Endothelial cell of umbilical vein (primary cell): Measurements from ENCODE around the gene PLCD4. TPM values are rescaled to one million over a fixed set of nuclear protein-coding genes. Genes with fewer than 3 reads are reported as not detected.

ENCODE experiments used
- BruUV-seq: library from RNA; stranded (reverse); fragments of 400-500 nt; replicated peaks from 2 replicates; lab custom pipeline; 2021; lab: Mats Ljungman, UMichigan
- CTCF ChIA-PET: fragments of 300-600, 350-600 bp; sonication (Branson Sonifier 250); formaldehyde crosslinking; loops from one replicate; lab custom pipeline; 2021; ENCODE audit warnings: antibody characterized with exemption, inconsistent platforms; lab: Charles Lee
- POLR2A ChIA-PET: fragments of 300-600, 350-600 bp; sonication (Branson Sonifier 250); formaldehyde crosslinking; loops from one replicate; lab custom pipeline; 2021; ENCODE audit warnings: antibody characterized with exemption, inconsistent platforms; lab: Charles Lee
- DNase-seq: peaks from one replicate; pipeline ENCODE4 v3.0.0-alpha.2; 2011; ENCODE audit warnings: low read depth, low spot score
- FAIRE-seq: peaks from 2 replicates; lab custom pipeline; 2011; peaks lifted over from hg19 to GRCh38; lab: Jason Lieb, UNC
- H2AFZ ChIP-seq: 2 replicates; pipeline ENCODE4 v1.6.0; 2012; ENCODE audit warnings: low read depth, low read length, control low read depth, inconsistent platforms
- H3K27ac ChIP-seq: 2 replicates; pipeline ENCODE4 v1.5.1; 2011; ENCODE audit warnings: low read depth, mild to moderate bottlenecking, control low read depth, low read length, moderate library complexity; ENCODE audit not compliant: insufficient read depth
- H3K27me3 ChIP-seq, 2 experiments: 2 replicates each; pipeline versions ENCODE4 v1.6.0 to v1.6.1; 2011; ENCODE audit warnings: low read length in 2 of 2, mixed read lengths in 1 of 2; ENCODE audit not compliant: control insufficient read depth in 2 of 2, insufficient read depth in 2 of 2
- H3K36me3 ChIP-seq, 2 experiments: 2 replicates in 1 of 2; 3 replicates in 1 of 2; pipeline ENCODE4 v1.5.1; 2011; ENCODE audit warnings: low read length in 2 of 2, mild to moderate bottlenecking in 1 of 2, moderate library complexity in 1 of 2; ENCODE audit not compliant: control insufficient read depth in 2 of 2, insufficient read depth in 2 of 2; ENCODE audit errors: extremely low read depth in 1 of 2
- H3K4me1 ChIP-seq: 3 replicates; pipeline ENCODE4 v1.5.1; 2011; ENCODE audit warnings: mild to moderate bottlenecking, low read length; ENCODE audit not compliant: control insufficient read depth, insufficient read depth; ENCODE audit errors: extremely low read depth
- H3K4me2 ChIP-seq: 2 replicates; pipeline ENCODE4 v1.6.1; 2011; ENCODE audit warnings: low read length, control low read depth, mixed read lengths; ENCODE audit not compliant: insufficient read depth
- H3K4me3 ChIP-seq, 3 experiments: fragments of 200-600 bp in 1 of 3; sonication (generic), shearing (Covaris generic) in 1 of 3; replicated peaks in 1 of 3; 2 replicates each; pipeline ENCODE4 v1.5.1; 2011 to 2016; ENCODE audit warnings: control low read depth in 3 of 3, low read length in 3 of 3, mild to moderate bottlenecking in 2 of 3, inconsistent platforms in 1 of 3, low read depth in 1 of 3, moderate library complexity in 1 of 3; ENCODE audit not compliant: insufficient read depth in 1 of 3
- H3K79me2 ChIP-seq: 2 replicates; pipeline ENCODE4 v1.6.0; 2012; ENCODE audit warnings: low read length, inconsistent platforms; ENCODE audit not compliant: control insufficient read depth, insufficient read depth
- H3K9ac ChIP-seq: replicated peaks from 2 replicates; pipeline ENCODE3; 2011; ENCODE audit warnings: low read length, control low read depth; ENCODE audit not compliant: insufficient read depth; ENCODE audit errors: extremely low read depth
- H3K9me1 ChIP-seq: replicated peaks from 3 replicates; pipeline ENCODE4 v1.6.0; 2011; ENCODE audit warnings: mild to moderate bottlenecking, low read length; ENCODE audit not compliant: control insufficient read depth, insufficient read depth; ENCODE audit errors: extremely low read depth
- H3K9me3 ChIP-seq: replicated peaks from 2 replicates; pipeline ENCODE4 v1.5.1; 2012; ENCODE audit warnings: low read length, inconsistent platforms; ENCODE audit not compliant: control insufficient read depth, insufficient read depth
- H4K20me1 ChIP-seq: replicated peaks from 2 replicates; pipeline ENCODE3; 2011; ENCODE audit warnings: mild to moderate bottlenecking, low read length; ENCODE audit not compliant: control insufficient read depth, insufficient read depth; ENCODE audit errors: extremely low read depth
- CTCF ChIP-seq, 2 donors: IDR thresholded peaks; 1 replicate in 1 of 2; 2 replicates in 1 of 2; pipeline ENCODE4 v1.5.1; 2011; ENCODE audit warnings: low read length in 2 of 2, mild to moderate bottlenecking in 2 of 2, moderate library complexity in 2 of 2, control low read depth in 1 of 2, inconsistent platforms in 1 of 2, low read depth in 1 of 2; ENCODE audit not compliant: insufficient read depth in 1 of 2; ENCODE audit errors: extremely low read depth in 1 of 2
- EZH2 ChIP-seq: IDR thresholded peaks from 2 replicates; pipeline ENCODE4 v1.6.1; 2012; ENCODE audit warnings: borderline replicate concordance, low read depth, mild to moderate bottlenecking, moderate library complexity, low read length, inconsistent platforms; ENCODE audit not compliant: severe bottlenecking
- FOS ChIP-seq: IDR thresholded peaks from 2 replicates; pipeline ENCODE4 v1.6.1; 2011; ENCODE audit warnings: mild to moderate bottlenecking, low read length, moderate library complexity, borderline replicate concordance; ENCODE audit not compliant: insufficient read depth
- GATA2 ChIP-seq: IDR thresholded peaks from 2 replicates; pipeline ENCODE4 v1.7.0; 2011; ENCODE audit warnings: low read depth, mild to moderate bottlenecking, moderate library complexity, mixed read lengths, low read length; ENCODE audit not compliant: insufficient read length, insufficient read depth
- JUN ChIP-seq: IDR thresholded peaks from 2 replicates; pipeline ENCODE4 v1.6.1; 2011; ENCODE audit warnings: borderline replicate concordance, low read depth; ENCODE audit not compliant: insufficient read length, insufficient read depth
- MYC ChIP-seq: IDR thresholded peaks from one replicate; pipeline ENCODE4 v1.6.1; 2011; ENCODE audit warnings: mild to moderate bottlenecking, low read depth, low read length
- POLR2A ChIP-seq: IDR thresholded peaks from 2 replicates; pipeline ENCODE4 v1.6.1; 2012; ENCODE audit warnings: low read depth, mild to moderate bottlenecking, control low read depth, low read length
- POLR2AphosphoS5 ChIP-seq: IDR thresholded peaks from 2 replicates; pipeline ENCODE4 v1.6.1; 2012; ENCODE audit warnings: low read depth, mild to moderate bottlenecking, control low read depth, low read length, moderate library complexity; ENCODE audit not compliant: insufficient read depth
- dilution Hi-C: fragments of 300-500 bp; cut with MboI; formaldehyde crosslinking; loops from one replicate; pipeline ENCODE4 v1.15.0; 2019; ENCODE audit warnings: low sequenced_read_pairs; ENCODE audit not compliant: extremely low pct_ligation_motif_present
- intact Hi-C: fragments of 100-400 bp; cut with micrococcal nuclease; formaldehyde crosslinking; loops from one replicate; pipeline ENCODE4 v1.10.0; 2022
- polyA plus RNA-seq, 4 experiments: library from polyadenylated mRNA; depleted of rRNA in 3 of 4; stranded (reverse) in 3 of 4; unstranded in 1 of 4; fragments of >200 nt; gene quantifications; 2 replicates each; pipeline versions ENCODE4 v1.2.1 to v1.2.3, GENCODE V29; 2011 to 2012; ENCODE audit warnings: missing spikeins in 1 of 4
- total RNA-seq: library from RNA; stranded (reverse); gene quantifications from 2 replicates; pipeline ENCODE4 v1.2.3, GENCODE V29; 2021
- TF ChIP-seq, protein P1 (sequence below): IDR thresholded peaks from 2 replicates; pipeline ENCODE4 v1.6.1; 2011; ENCODE audit not compliant: insufficient read depth, insufficient read length

Gene PLCD4
- total and polyA plus RNA-seq, 2 donors (not counting 3 experiments of a cell fraction or from before 2014, with no cell fraction given): 2.2 to 3.1 TPM

- TF ChIP-seq GATA2 (no peak), JUN (no peak), EZH2 (no peak), MYC (no peak), FOS (no peak), POLR2A (no peak), CTCF (IDR thresholded peaks at IDR 0.05; ENCODE audit: extremely low read depth in 1 of 2, insufficient read depth in 1 of 2, low read depth in 1 of 2, low read length in 2 of 2) (no peak), POLR2AphosphoS5 (no peak)
- TF ChIP-seq, protein P1, sequence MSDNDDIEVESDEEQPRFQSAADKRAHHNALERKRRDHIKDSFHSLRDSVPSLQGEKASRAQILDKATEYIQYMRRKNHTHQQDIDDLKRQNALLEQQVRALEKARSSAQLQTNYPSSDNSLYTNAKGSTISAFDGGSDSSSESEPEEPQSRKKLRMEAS: no peak
- Histone ChIP-seq H3K4me2 (no peak overlapping the region), H4K20me1 (no peaks in the 10 kb centered on the region), H3K4me1 (peaks cover 9% of the 10 kb centered on the region), H3K9me3 (no peaks in the 10 kb centered on the region), H3K27ac (no peak overlapping the region), H3K36me3 (peaks cover 33 to 44% of the 10 kb centered on the region in 2 experiments), H3K4me3 (no peak overlapping the region), H2AFZ (no peak overlapping the region), H3K9ac (no peak overlapping the region), H3K79me2 (peaks cover 14% of the 10 kb centered on the region), H3K27me3 (no peaks in the 10 kb centered on the region), H3K9me1 (no peaks in the 10 kb centered on the region)
- ChIA-PET POLR2A (no interaction called here), CTCF (interaction anchor here (0.8 kb wide), 1 partner anchor 184 kb away, joined by 4 read pairs; no protein-coding TSS in a partner anchor)
- intact Hi-C loops (no loop called here), dilution Hi-C loops (no loop called here)
- no peak for FAIRE-seq
- DNase-seq: no peak
- no TSS peak for BruUV-seq
Observed at GRCh38 chr2:218663901-218664300, 56.2 kb downstream of the PLCD4 start.
